ENCODE data around the gene ATP2B3. TPM values are rescaled to one million over a fixed set of nuclear protein-coding genes. Genes with fewer than 3 reads are reported as not detected.

Gene ATP2B3
- total RNA-seq, result 0.21 and 0.39 TPM in 2 replicates
- long read RNA-seq, partial matches to known transcripts, result 0 of 1 reads
- long read RNA-seq, other reads (novel, unspliced or antisense), result 1 of 1 reads

DNA sequence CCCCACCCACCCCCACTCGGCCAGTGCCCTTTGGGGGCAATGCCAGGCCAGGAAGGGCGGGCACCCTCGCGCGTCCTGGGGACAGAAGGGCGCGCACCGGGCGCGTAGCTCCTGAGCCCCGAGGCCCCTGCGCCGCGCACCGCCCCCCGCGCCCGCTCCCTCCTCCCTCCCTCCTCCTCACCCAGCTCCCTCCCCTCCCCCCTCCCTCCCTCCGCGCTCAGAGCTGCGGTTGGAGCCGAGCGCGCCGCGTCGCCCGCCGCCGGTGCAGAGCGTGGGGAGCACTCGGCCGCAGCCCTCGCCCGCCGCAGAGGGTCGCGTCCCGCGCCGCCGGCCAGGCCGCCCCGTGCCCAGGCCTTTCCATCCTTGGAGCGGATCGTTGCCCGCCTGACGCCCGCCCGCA lies at the start of gene ATP2B3:
Gene ATP2B3, plus strand, starts transcription at position 220 of the 400 bp plus-strand sequence. CDS start 18,606 bp downstream, outside the sequence.
- H3K9me3 Mint-ChIP-seq (ENCODE audit: unreplicated experiment), result no peaks in the 10 kb centered on the region
- peaks cover 2% of the 10 kb centered on the region for H3K4me1 Mint-ChIP-seq (ENCODE audit: unreplicated experiment)
- H3K27me3 Mint-ChIP-seq (ENCODE audit: unreplicated experiment), result peaks cover 19% of the 10 kb centered on the region
- no peak within 1 kb of the TSS for H3K27ac Mint-ChIP-seq (ENCODE audit: unreplicated experiment)
- H3K4me3 Mint-ChIP-seq (ENCODE audit: unreplicated experiment), result no peak within 1 kb of the TSS
- no peaks in the 10 kb centered on the region for H3K36me3 Mint-ChIP-seq (ENCODE audit: unreplicated experiment)
- TF ChIP-seq, protein P1, sequence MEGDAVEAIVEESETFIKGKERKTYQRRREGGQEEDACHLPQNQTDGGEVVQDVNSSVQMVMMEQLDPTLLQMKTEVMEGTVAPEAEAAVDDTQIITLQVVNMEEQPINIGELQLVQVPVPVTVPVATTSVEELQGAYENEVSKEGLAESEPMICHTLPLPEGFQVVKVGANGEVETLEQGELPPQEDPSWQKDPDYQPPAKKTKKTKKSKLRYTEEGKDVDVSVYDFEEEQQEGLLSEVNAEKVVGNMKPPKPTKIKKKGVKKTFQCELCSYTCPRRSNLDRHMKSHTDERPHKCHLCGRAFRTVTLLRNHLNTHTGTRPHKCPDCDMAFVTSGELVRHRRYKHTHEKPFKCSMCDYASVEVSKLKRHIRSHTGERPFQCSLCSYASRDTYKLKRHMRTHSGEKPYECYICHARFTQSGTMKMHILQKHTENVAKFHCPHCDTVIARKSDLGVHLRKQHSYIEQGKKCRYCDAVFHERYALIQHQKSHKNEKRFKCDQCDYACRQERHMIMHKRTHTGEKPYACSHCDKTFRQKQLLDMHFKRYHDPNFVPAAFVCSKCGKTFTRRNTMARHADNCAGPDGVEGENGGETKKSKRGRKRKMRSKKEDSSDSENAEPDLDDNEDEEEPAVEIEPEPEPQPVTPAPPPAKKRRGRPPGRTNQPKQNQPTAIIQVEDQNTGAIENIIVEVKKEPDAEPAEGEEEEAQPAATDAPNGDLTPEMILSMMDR (IDR thresholded peaks at IDR 0.05), result no peak
- no peak for DNase-seq (ENCODE audit: extremely low spot score, unreplicated experiment)

- Mint-ChIP-seq H3K27me3 (ENCODE audit: unreplicated experiment) (no peaks in the 10 kb centered on the region), H3K27ac (ENCODE audit: unreplicated experiment) (no peak overlapping the region), H3K4me3 (ENCODE audit: unreplicated experiment) (no peak overlapping the region), H3K36me3 (ENCODE audit: unreplicated experiment) (peaks cover 3% of the 10 kb centered on the region), H3K4me1 (ENCODE audit: unreplicated experiment) (peaks cover 25% of the 10 kb centered on the region), H3K9me3 (ENCODE audit: unreplicated experiment) (no peaks in the 10 kb centered on the region)
- no peak for DNase-seq (ENCODE audit: extremely low spot score, unreplicated experiment)
- TF ChIP-seq, protein P1 (IDR thresholded peaks at IDR 0.05), result no peak
Measured at GRCh38 chrX:153468008-153468580, 49.3 kb upstream of the ATP2B3 start.

GRCh38 chrX:153469811-153470410 lies 47.5 kb upstream of the ATP2B3 start:
- Mint-ChIP-seq H3K27ac (ENCODE audit: unreplicated experiment) (no peak overlapping the region), H3K27me3 (ENCODE audit: unreplicated experiment) (no peaks in the 10 kb centered on the region), H3K4me1 (ENCODE audit: unreplicated experiment) (peaks cover 31% of the 10 kb centered on the region), H3K36me3 (ENCODE audit: unreplicated experiment) (no peaks in the 10 kb centered on the region), H3K9me3 (ENCODE audit: unreplicated experiment) (no peaks in the 10 kb centered on the region), H3K4me3 (ENCODE audit: unreplicated experiment) (peak overlapping the region; percentile 75)
- no peak for DNase-seq (ENCODE audit: extremely low spot score, unreplicated experiment)
- TF ChIP-seq, protein P1 (IDR thresholded peaks at IDR 0.05), result no peak

DNA sequence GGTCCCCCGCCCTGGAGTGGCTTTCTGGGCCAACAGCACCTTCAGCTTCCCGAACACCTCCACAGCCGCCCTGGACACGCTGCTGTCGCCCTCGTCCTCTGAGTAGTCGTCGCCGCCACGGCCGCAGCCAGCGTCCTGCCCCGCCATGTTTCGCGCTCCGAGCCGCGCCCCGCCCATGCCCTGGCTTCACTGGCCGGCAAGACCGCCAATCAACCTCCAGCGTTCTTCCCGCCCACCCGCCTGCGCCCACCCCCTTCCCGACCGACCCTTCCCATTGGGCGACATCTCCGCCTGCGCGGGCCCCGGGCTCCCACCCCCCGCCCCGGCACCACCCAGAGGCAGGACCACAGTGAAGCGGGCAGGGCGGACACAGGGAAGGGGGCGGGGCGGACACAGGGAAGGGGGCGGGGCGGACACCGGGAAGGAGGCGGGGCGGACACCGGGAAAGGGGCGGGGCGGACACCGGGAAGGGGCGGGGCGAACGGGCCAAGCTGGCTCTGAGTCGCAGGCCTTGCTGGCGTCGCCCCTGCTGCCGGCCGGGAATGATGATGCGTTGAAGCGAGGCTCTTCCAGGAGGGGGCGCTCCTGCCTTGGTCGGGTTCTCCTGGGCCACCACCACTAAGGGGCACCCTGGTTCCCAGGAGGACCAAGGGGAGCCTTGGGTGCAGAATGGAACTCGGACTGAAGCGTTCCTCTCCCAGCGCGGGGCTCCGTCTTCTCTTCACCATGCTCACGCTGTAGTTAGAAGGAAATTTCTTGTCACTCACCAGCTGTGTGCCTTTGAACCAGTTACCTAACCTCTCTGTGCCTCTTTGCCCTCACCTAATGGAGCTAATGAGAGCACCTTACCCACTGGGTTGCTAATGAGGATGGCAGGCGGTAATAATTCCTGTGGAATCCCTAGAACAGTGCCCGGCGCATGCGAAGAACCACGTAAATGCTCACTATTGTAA lies 46.8 kb upstream of the ATP2B3 start, which contains the start of gene HAUS7:
Gene HAUS7, minus strand, starts transcription at position 166 of the 953 bp plus-strand sequence. Its CDS starts 19 bp downstream, at position 147.
- no peaks in the 10 kb centered on the region for H3K9me3 Mint-ChIP-seq (ENCODE audit: unreplicated experiment)
- peak; percentile 96 for DNase-seq (ENCODE audit: extremely low spot score, unreplicated experiment)
- H3K4me1 Mint-ChIP-seq (ENCODE audit: unreplicated experiment), result peaks cover 37% of the 10 kb centered on the region
- peak within 1 kb of the TSS; percentile 75 for H3K4me3 Mint-ChIP-seq (ENCODE audit: unreplicated experiment)
- H3K27ac Mint-ChIP-seq (ENCODE audit: unreplicated experiment), result peak within 1 kb of the TSS; percentile 82
- no peaks in the 10 kb centered on the region for H3K36me3 Mint-ChIP-seq (ENCODE audit: unreplicated experiment)
- TF ChIP-seq, protein P1 (IDR thresholded peaks at IDR 0.05), result peak; percentile 80
- no peaks in the 10 kb centered on the region for H3K27me3 Mint-ChIP-seq (ENCODE audit: unreplicated experiment)
